ENCODE measurements around the gene FARP1.

Gene FARP1

GRCh38 chr13:98237331-98237730 is 94.4 kb downstream of the FARP1 start:
- TF ChIP-seq CTCF (IDR thresholded peaks at IDR 0.05; ENCODE audit: low read length, missing control alignments), result no peak
- no peak for DNase-seq (ENCODE audit: low read depth)
- H3K4me3 ChIP-seq (replicated peaks; ENCODE audit: low read depth, low read length), result no peak overlapping the region

GRCh38 chr13:98239162-98240076 is 96.5 kb downstream of the FARP1 start:
- DNase-seq (ENCODE audit: low read depth), result no peak
- no peak for TF ChIP-seq CTCF (IDR thresholded peaks at IDR 0.05; ENCODE audit: low read length, missing control alignments)

GRCh38 chr13:98240135-98240534 is 97.2 kb downstream of the FARP1 start:
- no peak for DNase-seq (ENCODE audit: low read depth)
- TF ChIP-seq CTCF (IDR thresholded peaks at IDR 0.05; ENCODE audit: low read length, missing control alignments), result no peak

More at GRCh38 chr13:98239162-98240076, 96.5 kb downstream of the FARP1 start:
- H3K4me3 ChIP-seq (replicated peaks; ENCODE audit: low read depth, low read length), result no peak overlapping the region

GRCh38 chr13:98240974-98241373 is 98.1 kb downstream of the FARP1 start:
- no peak for TF ChIP-seq CTCF (IDR thresholded peaks at IDR 0.05; ENCODE audit: low read length, missing control alignments)
- DNase-seq (ENCODE audit: low read depth), result no peak
- H3K4me3 ChIP-seq (replicated peaks; ENCODE audit: low read depth, low read length), result no peak overlapping the region

More at GRCh38 chr13:98240135-98240534, 97.2 kb downstream of the FARP1 start:
- H3K4me3 ChIP-seq (replicated peaks; ENCODE audit: low read depth, low read length), result no peak overlapping the region

GRCh38 chr13:98241976-98242375 is 99.1 kb downstream of the FARP1 start:
- DNase-seq (ENCODE audit: low read depth), result no peak
- TF ChIP-seq CTCF (IDR thresholded peaks at IDR 0.05; ENCODE audit: low read length, missing control alignments), result no peak
- no peak overlapping the region for H3K4me3 ChIP-seq (replicated peaks; ENCODE audit: low read depth, low read length)

- no peak for DNase-seq (ENCODE audit: low read depth)
- H3K4me3 ChIP-seq (replicated peaks; ENCODE audit: low read depth, low read length), result no peak overlapping the region
- TF ChIP-seq CTCF (IDR thresholded peaks at IDR 0.05; ENCODE audit: low read length, missing control alignments), result no peak
These were observed 99.5 kb downstream of the FARP1 start for GRCh38 chr13:98242403-98242802.

GRCh38 chr13:98243929-98244272 is 101.0 kb downstream of the FARP1 start:
- TF ChIP-seq CTCF (IDR thresholded peaks at IDR 0.05; ENCODE audit: low read length, missing control alignments), result no peak

More at GRCh38 chr13:98243929-98244272, 101.0 kb downstream of the FARP1 start:
- no peak for DNase-seq (ENCODE audit: low read depth)
- no peak overlapping the region for H3K4me3 ChIP-seq (replicated peaks; ENCODE audit: low read depth, low read length)
